GM10266 (cell line): Measurements from ENCODE around the gene FEV.

Source experiments
- DNase-seq: peaks from one replicate; pipeline ENCODE4 v3.0.0; 2012; ENCODE audit errors: extremely low spot score
- TF ChIP-seq, protein P1 (sequence below): IDR thresholded peaks from 2 replicates; pipeline ENCODE4 v1.5.1; 2012; ENCODE audit warnings: mild to moderate bottlenecking, low read depth; ENCODE audit not compliant: control insufficient read depth, insufficient read depth; ENCODE audit errors: missing control alignments

The FEV gene

DNA sequence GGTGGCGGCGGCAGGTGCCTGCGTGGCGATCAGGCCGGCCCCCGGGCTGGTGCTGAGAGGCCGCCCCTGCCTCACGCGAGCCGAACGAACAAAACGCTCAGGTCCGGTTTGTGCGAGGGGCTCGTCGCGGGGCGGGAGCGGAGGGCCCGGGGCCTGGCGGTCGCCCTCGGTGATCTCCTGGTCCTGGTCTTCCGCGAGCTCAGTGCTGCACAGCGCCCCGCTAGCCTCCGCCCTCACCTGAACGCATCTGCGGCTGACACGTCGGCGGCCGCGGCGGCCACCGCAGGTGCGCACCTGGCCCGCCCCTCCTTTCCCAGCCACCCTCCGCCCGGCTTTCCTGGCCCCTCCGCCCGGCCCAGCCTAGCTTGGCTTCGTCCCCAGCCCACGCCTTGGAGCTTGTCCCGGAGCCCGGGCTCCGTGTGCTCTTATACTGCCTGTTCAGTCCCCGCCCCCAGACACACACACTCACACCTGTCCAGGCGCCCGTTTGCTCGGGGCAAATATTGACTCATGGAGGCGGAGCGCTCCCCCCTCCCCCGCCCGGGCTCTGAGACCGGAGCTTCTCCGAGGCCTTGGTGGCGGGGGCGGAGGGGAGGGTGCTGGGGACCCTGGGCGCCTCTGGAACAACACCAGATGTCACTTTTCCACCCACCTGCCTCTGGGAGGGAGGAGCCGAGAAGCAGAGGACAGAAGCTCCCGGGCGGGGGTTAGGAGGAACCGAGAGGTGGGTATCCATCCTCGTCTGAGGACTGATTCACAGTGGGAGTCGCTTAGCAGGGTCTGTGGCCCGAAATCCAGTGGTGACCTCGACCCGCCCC is 16.8 kb upstream of the FEV start:
- TF ChIP-seq, protein P1, sequence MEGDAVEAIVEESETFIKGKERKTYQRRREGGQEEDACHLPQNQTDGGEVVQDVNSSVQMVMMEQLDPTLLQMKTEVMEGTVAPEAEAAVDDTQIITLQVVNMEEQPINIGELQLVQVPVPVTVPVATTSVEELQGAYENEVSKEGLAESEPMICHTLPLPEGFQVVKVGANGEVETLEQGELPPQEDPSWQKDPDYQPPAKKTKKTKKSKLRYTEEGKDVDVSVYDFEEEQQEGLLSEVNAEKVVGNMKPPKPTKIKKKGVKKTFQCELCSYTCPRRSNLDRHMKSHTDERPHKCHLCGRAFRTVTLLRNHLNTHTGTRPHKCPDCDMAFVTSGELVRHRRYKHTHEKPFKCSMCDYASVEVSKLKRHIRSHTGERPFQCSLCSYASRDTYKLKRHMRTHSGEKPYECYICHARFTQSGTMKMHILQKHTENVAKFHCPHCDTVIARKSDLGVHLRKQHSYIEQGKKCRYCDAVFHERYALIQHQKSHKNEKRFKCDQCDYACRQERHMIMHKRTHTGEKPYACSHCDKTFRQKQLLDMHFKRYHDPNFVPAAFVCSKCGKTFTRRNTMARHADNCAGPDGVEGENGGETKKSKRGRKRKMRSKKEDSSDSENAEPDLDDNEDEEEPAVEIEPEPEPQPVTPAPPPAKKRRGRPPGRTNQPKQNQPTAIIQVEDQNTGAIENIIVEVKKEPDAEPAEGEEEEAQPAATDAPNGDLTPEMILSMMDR = no peak
- DNase-seq = peak; percentile 68

DNA sequence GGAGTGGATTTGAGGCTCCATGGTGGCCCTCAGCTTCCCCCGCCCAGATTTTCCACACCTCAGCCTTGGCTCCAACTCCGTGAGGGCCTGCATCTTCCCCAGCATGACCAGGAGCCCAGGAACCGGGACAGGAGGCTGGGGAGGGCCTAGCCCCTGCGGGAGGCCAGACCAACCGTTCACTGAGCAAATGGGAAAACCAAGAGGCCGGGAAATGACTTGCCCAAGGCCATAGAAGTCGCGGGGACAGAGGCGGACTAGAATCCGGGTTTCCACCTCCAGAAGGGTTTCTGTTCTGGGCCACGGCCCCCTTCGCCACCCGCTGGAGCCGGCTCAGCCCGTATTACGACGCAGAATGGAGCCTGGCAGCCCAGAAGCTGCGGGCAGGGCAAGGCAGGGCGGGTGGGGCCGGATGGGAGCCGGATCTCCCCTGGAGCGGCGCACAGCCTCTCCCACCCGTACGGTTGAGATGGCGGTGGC is 16.2 kb upstream of the FEV start:
- TF ChIP-seq, protein P1 = no peak
- peak; percentile 29 for DNase-seq

DNA sequence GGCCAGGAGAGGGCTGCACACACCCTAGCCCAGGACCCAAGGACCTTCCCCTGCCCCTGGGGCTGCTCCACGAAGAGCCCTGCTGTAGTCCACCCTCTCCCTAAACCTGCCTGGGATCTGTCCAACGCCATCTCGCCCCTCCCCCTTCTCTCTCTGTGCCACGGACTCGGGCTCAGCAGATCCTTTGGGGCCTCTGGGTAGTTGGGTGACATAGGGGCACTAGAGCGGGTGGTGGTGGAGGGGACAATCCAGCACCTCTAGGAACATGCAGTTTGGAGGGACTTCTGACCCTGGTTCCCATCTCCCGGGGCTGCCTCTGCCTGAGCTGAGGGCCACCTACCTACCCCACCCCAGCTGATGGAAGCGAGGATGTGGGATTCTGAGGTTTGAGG is 15.6 kb upstream of the FEV start:
- peak; percentile 43 for DNase-seq
- TF ChIP-seq, protein P1 = no peak

DNA sequence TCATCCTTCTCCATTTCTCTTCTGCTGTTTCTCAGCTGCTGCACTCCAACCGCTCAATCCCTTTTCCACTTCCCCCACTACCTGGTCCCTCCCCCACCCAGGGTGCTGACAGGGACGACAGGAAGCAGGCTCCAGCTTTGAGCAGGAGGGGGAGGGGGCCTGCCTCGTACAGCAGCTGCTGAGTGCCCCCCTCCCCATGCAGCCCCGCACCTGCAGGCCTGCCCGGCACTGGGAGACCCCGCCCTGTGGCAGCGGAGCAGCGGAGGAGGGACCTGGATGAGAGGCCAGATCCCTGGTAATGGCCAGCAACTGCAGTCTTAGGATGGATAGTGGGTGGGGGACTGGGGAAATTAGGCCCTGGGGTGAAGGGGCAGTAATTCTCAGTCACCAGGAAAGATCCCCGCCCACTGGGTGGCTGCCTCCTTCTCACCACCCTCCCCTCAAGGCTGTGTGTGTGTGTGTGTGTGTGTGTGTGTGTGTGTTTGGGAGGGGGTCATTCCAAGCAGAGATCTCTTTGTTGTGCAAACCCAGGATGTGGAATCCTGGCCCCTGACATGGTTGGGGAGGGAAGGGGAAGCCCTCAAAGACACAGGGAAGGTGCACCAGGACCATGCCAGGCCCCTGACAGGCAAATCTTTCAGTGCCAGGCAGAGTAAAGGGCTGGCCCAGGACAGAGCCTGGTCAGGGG is 15.0 kb upstream of the FEV start:
- TF ChIP-seq, protein P1 = no peak
- DNase-seq = peak; percentile 21

DNA sequence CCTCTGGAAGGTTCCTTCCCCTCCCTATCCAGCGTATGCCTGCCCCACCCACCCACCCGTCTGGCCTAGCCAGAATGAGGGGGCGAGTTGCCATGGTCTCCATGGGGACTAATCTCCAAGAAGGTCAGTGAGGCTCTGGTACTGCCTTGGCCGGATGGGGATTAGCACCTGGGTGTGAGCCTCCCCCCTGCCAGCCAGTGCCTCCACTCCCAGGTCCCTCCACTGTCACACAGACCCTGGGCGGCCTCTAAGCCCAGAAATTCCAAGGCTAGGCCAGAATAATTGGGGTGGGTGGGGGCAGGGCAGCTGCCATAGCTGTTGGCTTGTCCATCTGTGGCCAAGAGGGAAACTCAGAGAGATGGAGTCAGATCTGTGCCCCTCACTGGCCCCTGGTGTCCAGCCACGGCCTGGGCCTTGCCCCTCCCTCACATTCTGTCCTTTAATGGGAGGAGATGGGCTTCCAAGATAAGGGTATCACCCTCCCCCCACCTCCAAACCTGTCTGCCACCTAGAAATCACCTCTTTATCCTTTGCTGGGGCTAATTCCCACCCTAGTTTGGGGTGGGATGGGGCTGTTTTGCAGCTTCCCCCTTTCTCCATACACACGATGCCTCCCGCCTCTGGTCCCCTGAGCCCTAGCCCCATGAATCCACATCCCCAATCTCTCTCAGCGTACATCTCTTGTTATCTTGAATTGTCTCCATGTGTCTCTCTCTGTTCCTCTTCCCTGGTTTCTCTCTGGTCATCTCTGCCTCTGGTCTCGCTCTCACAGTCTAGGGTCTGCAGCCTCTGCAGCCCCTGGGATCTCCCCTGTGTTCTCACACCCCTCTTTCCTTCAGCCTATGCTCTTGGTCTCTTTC is 14.3 kb upstream of the FEV start:
- TF ChIP-seq, protein P1 = no peak
- peak; percentile 48 for DNase-seq

DNA sequence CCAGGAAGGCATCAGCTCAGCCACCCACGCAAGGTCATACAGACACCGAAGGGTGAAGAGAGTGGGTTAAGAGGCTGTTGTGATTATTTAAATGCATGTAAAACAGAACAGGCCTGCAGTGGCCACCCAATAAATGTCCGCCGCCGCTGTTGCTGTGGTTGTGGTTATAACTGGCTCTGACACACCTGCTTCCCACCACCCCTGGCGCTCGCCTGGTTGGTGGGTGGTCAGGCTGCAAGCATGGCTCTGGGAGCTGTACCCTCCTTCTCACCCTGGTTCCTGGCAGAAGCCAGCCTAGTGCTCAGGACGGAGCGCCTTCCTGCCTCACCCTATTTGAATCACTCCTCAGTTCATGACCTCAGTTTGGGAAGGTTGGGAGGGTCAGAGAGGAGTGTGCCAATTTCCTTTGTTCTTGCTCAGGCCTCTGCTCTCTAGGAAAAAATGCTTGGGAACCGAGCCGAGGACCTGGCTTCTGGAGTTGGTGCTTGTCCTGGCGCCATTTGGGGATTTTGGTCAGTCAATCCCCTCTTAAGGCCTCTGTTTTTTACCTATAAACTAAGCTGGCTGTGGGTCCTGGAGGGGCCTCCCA is 13.5 kb upstream of the FEV start:
- DNase-seq = no peak
- TF ChIP-seq, protein P1 = no peak
